A673 (cell line): ENCODE results near the gene GARRE1. TPM values are rescaled to one million over a fixed set of nuclear protein-coding genes. Genes with fewer than 3 reads are reported as not detected.
A peak's percentile ranks its signal among the peaks of the same experiment; 100 is the strongest.
"Not testable (repeated sequence)": the region's sequence is repeated elsewhere in the genome, so short reads cannot be mapped to it uniquely, and the experiment has no call there.

ENCODE experiments used
- BruUV-seq: library from RNA; stranded (reverse); fragments of 400-500 nt; replicated peaks from 2 replicates; lab custom pipeline; 2021; lab: Mats Ljungman, UMichigan
- CTCF ChIA-PET: fragments of 300-600 bp; sonication (Branson Sonifier 250); formaldehyde crosslinking; loops from one replicate; lab custom pipeline; 2022; ENCODE audit warnings: antibody characterized with exemption; lab: Charles Lee
- POLR2A ChIA-PET: fragments of 300-600 bp; sonication (Branson Sonifier 250); formaldehyde crosslinking; loops from one replicate; lab custom pipeline; 2022; ENCODE audit warnings: antibody characterized with exemption; ENCODE audit not compliant: low non-redundant PET; lab: Charles Lee
- DNase-seq: peaks from one replicate; pipeline ENCODE4 v3.0.0-alpha.2; 2015; ENCODE audit warnings: low spot score
- H3K27ac ChIP-seq: fragments of 200-600 bp; sonication (generic); 2 replicates; pipeline ENCODE4 v1.5.1; 2016; ENCODE audit warnings: mixed run types, low read depth, mild to moderate bottlenecking, mixed read lengths, antibody characterized with exemption, low read length; ENCODE audit not compliant: poor library complexity, severe bottlenecking
- H3K27me3 ChIP-seq: fragments of 200-600 bp; sonication (generic); replicated peaks from 2 replicates; pipeline ENCODE4 v1.6.1; 2017; ENCODE audit warnings: mixed run types, low read depth, mild to moderate bottlenecking, mixed read lengths, antibody characterized with exemption, low read length; ENCODE audit not compliant: insufficient read depth, poor library complexity
- H3K36me3 ChIP-seq: fragments of 200-600 bp; sonication (generic); 2 replicates; pipeline ENCODE4 v1.6.1; 2016; ENCODE audit warnings: mixed run types, mild to moderate bottlenecking, mixed read lengths, antibody characterized with exemption, low read length; ENCODE audit not compliant: insufficient read depth, poor library complexity, severe bottlenecking
- H3K4me1 ChIP-seq: fragments of 200-600 bp; sonication (generic); 2 replicates; pipeline ENCODE4 v1.6.1; 2017; ENCODE audit warnings: mixed run types, mild to moderate bottlenecking, mixed read lengths, antibody characterized with exemption, low read length; ENCODE audit not compliant: insufficient read depth, poor library complexity, severe bottlenecking
- H3K4me3 ChIP-seq: fragments of 200-600 bp; sonication (generic); 2 replicates; pipeline ENCODE4 v1.5.1; 2016; ENCODE audit warnings: low read depth, mixed run types, mild to moderate bottlenecking, mixed read lengths, low read length; ENCODE audit not compliant: poor library complexity, severe bottlenecking
- H3K9me3 ChIP-seq: fragments of 200-600 bp; sonication (generic); 2 replicates; pipeline ENCODE4 v1.6.1; 2016; ENCODE audit warnings: mixed run types, low read depth, mild to moderate bottlenecking, mixed read lengths, antibody characterized with exemption, low read length; ENCODE audit not compliant: poor library complexity, severe bottlenecking
- CTCF ChIP-seq: fragments of 300-800, 200-600 bp; sonication (generic); conservative IDR thresholded peaks from 2 replicates; pipeline ENCODE4 v1.5.1; 2017; ENCODE audit warnings: low read depth, mild to moderate bottlenecking, antibody characterized with exemption, low read length, moderate library complexity, mixed read lengths
- EZH2 ChIP-seq: fragments of 200-600 bp; sonication (generic); IDR thresholded peaks from 2 replicates; pipeline ENCODE4 v1.6.1; 2017; ENCODE audit warnings: borderline replicate concordance, low read depth, mild to moderate bottlenecking, mixed read lengths, antibody characterized with exemption, low read length; ENCODE audit not compliant: poor library complexity, severe bottlenecking
- intact Hi-C: fragments of 100-400 bp; cut with micrococcal nuclease; formaldehyde crosslinking; loops from one replicate; pipeline ENCODE4 v1.10.0; 2022; ENCODE audit not compliant: unreplicated experiment
- total RNA-seq: library from RNA; stranded (reverse); gene quantifications from 2 replicates; pipeline ENCODE4 v1.2.3, GENCODE V29; 2021

GARRE1 gene
- total RNA-seq, 1 experiment from 2014 or later, result 21.0 TPM

- BruUV-seq, result no TSS peak
- H3K27me3 ChIP-seq, result no peaks in the 10 kb centered on the region
Observed at GRCh38 chr19:34215006-34215665, 39.2 kb upstream of the GARRE1 start.

GRCh38 chr19:34215666-34216038, 38.7 kb upstream of the GARRE1 start:
- Histone ChIP-seq H3K4me1 (peaks cover 19% of the 10 kb centered on the region), H3K4me3 (no peak overlapping the region), H3K9me3 (no peaks in the 10 kb centered on the region), H3K27ac (no peak overlapping the region), H3K36me3 (peaks cover 50% of the 10 kb centered on the region), H3K27me3 (no peaks in the 10 kb centered on the region)
- no peak for DNase-seq
- intact Hi-C loops, result no loop called here
- no peak for TF ChIP-seq EZH2
- TF ChIP-seq CTCF, result no peak
- no TSS peak for BruUV-seq
- CTCF ChIA-PET, result no interaction called here
- POLR2A ChIA-PET, result interaction anchor here (0.5 kb wide), 1 partner anchor 47 kb away, joined by 3 read pairs; no protein-coding TSS in a partner anchor

More at GRCh38 chr19:34215006-34215665, 39.2 kb upstream of the GARRE1 start:
- intact Hi-C loops, result no loop called here
- CTCF ChIA-PET, result no interaction called here
- no peak for TF ChIP-seq EZH2
- TF ChIP-seq CTCF, result no peak
- POLR2A ChIA-PET, result interaction anchor here (0.5 kb wide), 1 partner anchor 48 kb away, joined by 3 read pairs; no protein-coding TSS in a partner anchor
- no peak for DNase-seq
- Histone ChIP-seq H3K27ac (no peak overlapping the region), H3K9me3 (no peaks in the 10 kb centered on the region), H3K4me3 (no peak overlapping the region), H3K4me1 (peaks cover 19% of the 10 kb centered on the region), H3K36me3 (peaks cover 49% of the 10 kb centered on the region)

- POLR2A ChIA-PET, H3K27ac ChIP-seq, H3K9me3 ChIP-seq, intact Hi-C loops, BruUV-seq, H3K27me3 ChIP-seq, H3K4me3 ChIP-seq, CTCF ChIA-PET: not testable (repeated sequence)
- Histone ChIP-seq H3K4me1 (peaks cover 19% of the 10 kb centered on the region), H3K36me3 (peaks cover 50% of the 10 kb centered on the region)
- peak; percentile 9 for DNase-seq
Observed at GRCh38 chr19:34216745-34217219, 37.6 kb upstream of the GARRE1 start.
